ENCODE data around the gene ADCK1.

- no peak for TF ChIP-seq CTCF (IDR thresholded peaks at IDR 0.05)
- TF ChIP-seq MAX (CRISPR knock-in tag; IDR thresholded peaks at IDR 0.05) = no peak
- no peak for TF ChIP-seq HMGXB4 (CRISPR knock-in tag; IDR thresholded peaks at IDR 0.05)
- no peak for TF ChIP-seq NFYB (CRISPR knock-in tag; conservative IDR thresholded peaks at IDR 0.05; ENCODE audit: low read depth)
- TF ChIP-seq, protein P1, sequence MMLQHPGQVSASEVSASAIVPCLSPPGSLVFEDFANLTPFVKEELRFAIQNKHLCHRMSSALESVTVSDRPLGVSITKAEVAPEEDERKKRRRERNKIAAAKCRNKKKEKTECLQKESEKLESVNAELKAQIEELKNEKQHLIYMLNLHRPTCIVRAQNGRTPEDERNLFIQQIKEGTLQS (CRISPR knock-in tag; conservative IDR thresholded peaks at IDR 0.05) = no peak
Observed at GRCh38 chr14:77782202-77782601, 17.7 kb upstream of the ADCK1 start.

All from WTC11 (cell line).